ENCODE data around the gene NYAP2. TPM values are rescaled to one million over a fixed set of nuclear protein-coding genes. Genes with fewer than 3 reads are reported as not detected.

The NYAP2 gene
- total RNA-seq, 2 donors from 2014 or later, result 0.05 to 0.12 TPM

DNA sequence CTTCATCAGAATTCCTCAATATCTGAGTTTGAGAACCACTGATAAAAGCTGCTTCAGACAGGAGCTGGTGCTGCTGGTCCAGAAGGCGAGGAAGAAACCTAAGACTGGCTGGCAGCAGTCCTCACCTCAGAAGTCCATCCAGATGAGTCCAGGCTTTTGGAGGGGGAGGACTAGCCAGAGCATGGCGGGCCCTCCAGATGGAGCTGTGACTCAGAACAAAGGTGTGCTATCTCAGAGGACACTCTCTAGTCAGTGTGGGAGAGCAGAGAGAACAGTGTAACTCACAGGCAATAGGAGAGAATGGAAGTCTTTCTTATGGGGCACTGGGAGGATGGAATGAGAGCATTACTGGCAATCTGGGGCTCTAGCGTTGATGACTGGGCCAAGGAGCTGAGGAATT, 191.4 kb downstream of the NYAP2 start:
- intact Hi-C loops (cut with DNase I), result no loop called here

GRCh38 chr2:225597911-225598310, 198.4 kb downstream of the NYAP2 start:
- H3K27ac ChIP-seq, result no peak overlapping the region
- H3K4me1 ChIP-seq, result no peaks in the 10 kb centered on the region
- no peak overlapping the region for H3K4me3 ChIP-seq
- no peak overlapping the region for H3K9ac ChIP-seq (ENCODE audit: low read depth in 2 of 2, low read length in 2 of 2)
- no peak for TF ChIP-seq CTCF (IDR thresholded peaks at IDR 0.05)
- no peaks in the 10 kb centered on the region for H3K36me3 ChIP-seq
- no peaks in the 10 kb centered on the region for H3K9me3 ChIP-seq
- no peak for DNase-seq
- intact Hi-C loops (cut with DNase I), result no loop called here
- H3K27me3 ChIP-seq, result no peaks in the 10 kb centered on the region

More for the DNA sequence above, 191.4 kb downstream of the NYAP2 start:
- no peak overlapping the region for H3K9ac ChIP-seq (ENCODE audit: low read depth in 2 of 2, low read length in 2 of 2)
- no peak for DNase-seq
- no peak overlapping the region for H3K27ac ChIP-seq
- no peak for TF ChIP-seq CTCF (IDR thresholded peaks at IDR 0.05)
- H3K27me3 ChIP-seq, result no peaks in the 10 kb centered on the region
- no peaks in the 10 kb centered on the region for H3K9me3 ChIP-seq
- no peaks in the 10 kb centered on the region for H3K4me1 ChIP-seq
- H3K36me3 ChIP-seq, result no peaks in the 10 kb centered on the region
- H3K4me3 ChIP-seq, result no peak overlapping the region

GRCh38 chr2:225598426-225598825, 198.9 kb downstream of the NYAP2 start:
- Histone ChIP-seq H3K36me3 (no peaks in the 10 kb centered on the region), H3K9ac (ENCODE audit: low read depth in 2 of 2, low read length in 2 of 2) (no peak overlapping the region), H3K27me3 (no peaks in the 10 kb centered on the region), H3K4me3 (no peak overlapping the region), H3K27ac (no peak overlapping the region), H3K9me3 (no peaks in the 10 kb centered on the region), H3K4me1 (no peaks in the 10 kb centered on the region)
- intact Hi-C loops (cut with DNase I), result no loop called here
- DNase-seq, result no peak
- TF ChIP-seq CTCF (IDR thresholded peaks at IDR 0.05), result no peak

DNA sequence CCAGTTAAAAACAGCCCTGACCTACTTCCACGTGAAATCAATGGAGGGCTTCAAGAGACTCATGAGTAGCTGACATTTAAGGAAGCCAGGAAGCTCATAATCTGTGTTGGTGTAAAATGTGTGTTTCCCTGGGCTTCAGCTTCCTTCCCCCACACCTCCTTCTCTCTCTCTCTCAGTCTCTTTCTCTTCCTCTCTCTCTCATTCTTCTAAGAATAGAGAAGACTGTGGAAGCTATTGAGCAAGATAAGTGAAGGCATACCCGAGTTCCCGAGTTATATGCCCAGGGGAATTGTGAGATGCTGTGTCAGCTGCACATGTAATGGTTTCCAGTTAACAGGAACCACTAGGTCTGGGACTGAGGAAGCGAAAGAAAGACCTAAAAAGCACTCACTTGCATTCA, 199.4 kb downstream of the NYAP2 start:
- DNase-seq, result no peak

GRCh38 chr2:225599856-225600255, 200.3 kb downstream of the NYAP2 start:
- Histone ChIP-seq H3K9me3 (no peaks in the 10 kb centered on the region), H3K4me1 (no peaks in the 10 kb centered on the region), H3K27ac (no peak overlapping the region), H3K4me3 (no peak overlapping the region), H3K9ac (ENCODE audit: low read depth in 2 of 2, low read length in 2 of 2) (no peak overlapping the region), H3K36me3 (no peaks in the 10 kb centered on the region), H3K27me3 (no peaks in the 10 kb centered on the region)
- intact Hi-C loops (cut with DNase I), result no loop called here
- TF ChIP-seq CTCF (IDR thresholded peaks at IDR 0.05), result no peak
- DNase-seq, result no peak

More for the DNA sequence above, 199.4 kb downstream of the NYAP2 start:
- intact Hi-C loops (cut with DNase I), result no loop called here
- no peak overlapping the region for H3K4me3 ChIP-seq
- H3K36me3 ChIP-seq, result no peaks in the 10 kb centered on the region
- no peak overlapping the region for H3K27ac ChIP-seq
- no peaks in the 10 kb centered on the region for H3K4me1 ChIP-seq
- no peak overlapping the region for H3K9ac ChIP-seq (ENCODE audit: low read depth in 2 of 2, low read length in 2 of 2)
- no peak for TF ChIP-seq CTCF (IDR thresholded peaks at IDR 0.05)
- H3K9me3 ChIP-seq, result no peaks in the 10 kb centered on the region
- H3K27me3 ChIP-seq, result no peaks in the 10 kb centered on the region

DNA sequence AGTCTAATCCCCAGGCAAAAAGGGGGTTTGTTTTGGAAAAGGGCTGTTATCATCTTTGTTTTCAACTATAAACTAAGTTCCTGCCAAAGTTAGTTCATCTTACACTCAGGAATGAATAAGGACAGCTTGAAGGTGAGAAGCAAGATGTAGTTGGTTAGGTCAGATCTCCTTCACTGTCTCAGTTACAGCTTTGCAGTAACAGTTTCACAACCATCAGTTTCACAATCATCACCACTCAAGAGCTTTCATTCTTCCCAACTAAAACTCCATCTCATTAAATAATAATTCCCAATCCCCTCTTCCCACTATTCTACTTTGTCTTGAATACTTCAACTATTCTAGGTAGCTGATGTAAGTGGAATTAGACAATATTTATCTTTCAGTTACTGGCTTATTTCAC, 200.9 kb downstream of the NYAP2 start:
- Histone ChIP-seq H3K27me3 (no peaks in the 10 kb centered on the region), H3K9me3 (no peaks in the 10 kb centered on the region), H3K36me3 (no peaks in the 10 kb centered on the region), H3K4me1 (no peaks in the 10 kb centered on the region), H3K27ac (no peak overlapping the region), H3K4me3 (no peak overlapping the region), H3K9ac (ENCODE audit: low read depth in 2 of 2, low read length in 2 of 2) (no peak overlapping the region)
- intact Hi-C loops (cut with DNase I), result no loop called here
- no peak for DNase-seq
- TF ChIP-seq CTCF (IDR thresholded peaks at IDR 0.05), result no peak
